ENCODE data around the gene AHI1. TPM values are rescaled to one million over a fixed set of nuclear protein-coding genes. Genes with fewer than 3 reads are reported as not detected.

The AHI1 gene
- total and polyA plus RNA-seq, 12 donors, result 4.1 to 19.8 (median 11.9) TPM

DNA sequence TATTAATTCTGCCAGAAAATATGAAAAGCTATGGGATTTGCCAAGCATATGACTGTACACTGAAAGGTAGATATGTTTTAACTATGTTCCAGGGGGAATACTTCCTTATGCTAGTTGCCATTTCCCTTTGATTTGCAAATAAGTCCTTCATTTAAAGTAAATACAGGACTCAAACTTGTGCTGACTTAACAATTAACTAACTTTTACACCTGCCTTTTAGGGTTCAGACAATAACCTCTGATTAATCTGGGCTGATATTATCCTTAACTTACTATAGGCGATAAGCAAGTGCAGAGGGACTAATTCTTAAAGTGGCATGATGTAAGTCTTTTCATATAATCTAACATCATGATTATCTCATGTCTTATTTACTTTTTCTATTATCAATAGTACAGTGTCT, 143.1 kb downstream of the AHI1 start:
- Histone ChIP-seq H3K36me3 (peaks cover 0 to 7% (median 0%) of the 10 kb centered on the region in 9 donors), H3K4me1 (no peaks in the 10 kb centered on the region), H3K9me3 (no peaks in the 10 kb centered on the region), H3K27ac (no peak overlapping the region), H3K27me3 (no peaks in the 10 kb centered on the region), H3K4me3 (no peak overlapping the region)
- no peak for DNase-seq
- TF ChIP-seq CTCF (IDR thresholded peaks at IDR 0.05), result no peak
- WGBS, 2 donors, result 88 to 94% methylated on average over 1 of the region's 1 CpG
- no peak for ATAC-seq
- intact Hi-C loops (cut with DNase I), result no loop called here

GRCh38 chr6:135353113-135353512, 144.4 kb downstream of the AHI1 start:
- DNase-seq (no peak), ATAC-seq (no peak)
- H3K9me3 ChIP-seq, result no peaks in the 10 kb centered on the region
- H3K4me3 ChIP-seq, result no peak overlapping the region
- no peak for TF ChIP-seq CTCF (IDR thresholded peaks at IDR 0.05)
- H3K27ac ChIP-seq, result no peak overlapping the region
- H3K36me3 ChIP-seq, result peaks cover 0 to 7% (median 0%) of the 10 kb centered on the region in 9 donors
- no peaks in the 10 kb centered on the region for H3K27me3 ChIP-seq
- H3K4me1 ChIP-seq, result no peaks in the 10 kb centered on the region
- WGBS, 2 donors, result 96 to 98% methylated on average over 2 of the region's 2 CpGs
- intact Hi-C loops (cut with DNase I), result no loop called here

- DNase-seq, result no peak
- no peak for TF ChIP-seq CTCF (IDR thresholded peaks at IDR 0.05)
- Histone ChIP-seq H3K36me3 (peaks cover 0 to 4% (median 0%) of the 10 kb centered on the region in 9 donors), H3K4me1 (no peaks in the 10 kb centered on the region), H3K9me3 (no peaks in the 10 kb centered on the region), H3K4me3 (no peak overlapping the region), H3K27me3 (no peaks in the 10 kb centered on the region), H3K27ac (no peak overlapping the region)
- no peak for ATAC-seq
- intact Hi-C loops (cut with DNase I), result no loop called here
- 98 to 100% methylated on average over 1 of the region's 1 CpG for WGBS, 2 donors
These were observed 145.9 kb downstream of the AHI1 start for GRCh38 chr6:135351635-135352034.

GRCh38 chr6:135347887-135348286, 149.7 kb downstream of the AHI1 start:
- 85 to 87% methylated on average over 4 of the region's 4 CpGs for WGBS, 2 donors
- intact Hi-C loops (cut with DNase I), result no loop called here
- H3K27me3 ChIP-seq, result no peaks in the 10 kb centered on the region
- H3K27ac ChIP-seq, result no peak overlapping the region
- ATAC-seq, result no peak
- H3K36me3 ChIP-seq, result peaks cover 0 to 5% (median 0%) of the 10 kb centered on the region in 9 donors
- no peaks in the 10 kb centered on the region for H3K4me1 ChIP-seq
- no peak overlapping the region for H3K4me3 ChIP-seq
- no peaks in the 10 kb centered on the region for H3K9me3 ChIP-seq
- TF ChIP-seq CTCF (IDR thresholded peaks at IDR 0.05), result no peak
- DNase-seq, result no peak
